Osteoblast (primary cell): ENCODE measurements around the gene SARDH. TPM values are rescaled to one million over a fixed set of nuclear protein-coding genes. Genes with fewer than 3 reads are reported as not detected.

ENCODE experiments used
- DNase-seq: peaks from one replicate; pipeline ENCODE4 v3.0.0; 2011; ENCODE audit warnings: low spot score, mixed read lengths; ENCODE audit not compliant: insufficient read length; ENCODE audit errors: missing footprints
- H2AFZ ChIP-seq: 2 replicates; pipeline ENCODE4 v1.6.0; 2011; ENCODE audit warnings: mild to moderate bottlenecking, low read length
- H3K27ac ChIP-seq: 2 replicates; pipeline ENCODE4 v1.5.1; 2011; ENCODE audit warnings: mild to moderate bottlenecking, low read depth, low read length, moderate library complexity
- H3K27me3 ChIP-seq: 2 replicates; pipeline ENCODE4 v1.6.0; 2012; ENCODE audit warnings: mild to moderate bottlenecking, control low read depth, inconsistent platforms, low read length, moderate library complexity; ENCODE audit not compliant: insufficient read depth
- H3K36me3 ChIP-seq: 2 replicates; pipeline ENCODE4 v1.5.1; 2011; ENCODE audit warnings: mild to moderate bottlenecking, low read length, control low read depth, moderate library complexity; ENCODE audit not compliant: insufficient read depth
- H3K4me1 ChIP-seq: 2 replicates; pipeline ENCODE4 v1.5.1; 2011; ENCODE audit warnings: mild to moderate bottlenecking, low read length, control low read depth, moderate library complexity; ENCODE audit not compliant: insufficient read depth
- H3K4me2 ChIP-seq: 2 replicates; pipeline ENCODE4 v1.6.0; 2011; ENCODE audit warnings: mild to moderate bottlenecking, low read length; ENCODE audit not compliant: insufficient read depth
- H3K4me3 ChIP-seq: fragments of 200-600 bp; sonication (generic); 3 replicates; pipeline ENCODE4 v1.5.1; 2012; ENCODE audit warnings: mild to moderate bottlenecking, low read length, inconsistent platforms; ENCODE audit not compliant: insufficient read depth
- H3K79me2 ChIP-seq: 2 replicates; pipeline ENCODE4 v1.6.0; 2012; ENCODE audit warnings: mild to moderate bottlenecking, low read length, control low read depth, inconsistent platforms; ENCODE audit not compliant: insufficient read depth
- H3K9me3 ChIP-seq: 2 replicates; pipeline ENCODE4 v1.5.1; 2011; ENCODE audit warnings: low read depth, low read length, control low read depth
- H4K20me1 ChIP-seq: 2 replicates; pipeline ENCODE4 v1.6.0; 2012; ENCODE audit warnings: mild to moderate bottlenecking, low read length, control low read depth; ENCODE audit not compliant: insufficient read depth
- total RNA-seq: library from RNA; depleted of rRNA; stranded (reverse); fragments of >200 nt; gene quantifications from 2 replicates; pipeline ENCODE4 v1.2.3, GENCODE V29; 2012
- TF ChIP-seq, protein P1 (sequence below): IDR thresholded peaks from 2 replicates; pipeline ENCODE4 v1.5.1; 2011; ENCODE audit warnings: mild to moderate bottlenecking, low read depth, low read length, moderate library complexity; ENCODE audit errors: extremely low read depth

The SARDH gene
- total RNA-seq, 1 donor = 5.4 TPM

DNA sequence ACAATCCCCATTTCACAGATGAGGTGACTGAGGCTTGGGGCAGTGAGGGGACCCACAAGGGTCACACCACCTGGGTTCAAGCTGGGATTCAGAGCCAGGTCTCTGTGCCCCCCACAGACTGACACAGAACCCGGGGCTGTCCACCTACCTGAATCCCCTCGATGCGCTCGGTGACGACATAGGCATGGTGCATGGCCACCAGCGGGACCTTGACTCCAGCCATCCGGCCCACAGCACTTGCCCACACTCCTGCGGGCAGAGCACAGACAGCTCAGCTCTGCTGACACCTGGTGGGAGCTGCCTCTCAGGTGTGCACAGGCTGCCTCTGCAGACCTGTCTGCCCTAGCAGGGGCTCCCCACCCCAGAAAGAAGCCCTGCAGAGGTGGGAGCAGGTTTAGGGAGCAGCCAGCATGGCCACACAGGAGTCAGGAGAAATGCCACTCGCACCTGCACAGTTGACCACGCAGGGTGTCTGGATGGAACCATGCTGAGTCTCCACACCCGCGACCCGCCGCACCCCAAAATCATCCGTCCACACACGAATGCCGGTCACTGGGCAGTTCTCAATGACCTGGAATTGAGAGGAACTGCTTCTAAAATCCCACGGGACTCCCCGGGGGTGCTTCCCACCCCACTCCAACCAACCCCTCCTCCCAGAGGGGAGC lies 8.4 kb downstream of the SARDH start:
- TF ChIP-seq, protein P1, sequence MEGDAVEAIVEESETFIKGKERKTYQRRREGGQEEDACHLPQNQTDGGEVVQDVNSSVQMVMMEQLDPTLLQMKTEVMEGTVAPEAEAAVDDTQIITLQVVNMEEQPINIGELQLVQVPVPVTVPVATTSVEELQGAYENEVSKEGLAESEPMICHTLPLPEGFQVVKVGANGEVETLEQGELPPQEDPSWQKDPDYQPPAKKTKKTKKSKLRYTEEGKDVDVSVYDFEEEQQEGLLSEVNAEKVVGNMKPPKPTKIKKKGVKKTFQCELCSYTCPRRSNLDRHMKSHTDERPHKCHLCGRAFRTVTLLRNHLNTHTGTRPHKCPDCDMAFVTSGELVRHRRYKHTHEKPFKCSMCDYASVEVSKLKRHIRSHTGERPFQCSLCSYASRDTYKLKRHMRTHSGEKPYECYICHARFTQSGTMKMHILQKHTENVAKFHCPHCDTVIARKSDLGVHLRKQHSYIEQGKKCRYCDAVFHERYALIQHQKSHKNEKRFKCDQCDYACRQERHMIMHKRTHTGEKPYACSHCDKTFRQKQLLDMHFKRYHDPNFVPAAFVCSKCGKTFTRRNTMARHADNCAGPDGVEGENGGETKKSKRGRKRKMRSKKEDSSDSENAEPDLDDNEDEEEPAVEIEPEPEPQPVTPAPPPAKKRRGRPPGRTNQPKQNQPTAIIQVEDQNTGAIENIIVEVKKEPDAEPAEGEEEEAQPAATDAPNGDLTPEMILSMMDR = no peak
- Histone ChIP-seq H3K4me3 (no peak overlapping the region), H4K20me1 (no peaks in the 10 kb centered on the region), H3K27ac (no peak overlapping the region), H2AFZ (no peak overlapping the region), H3K27me3 (peaks cover 5% of the 10 kb centered on the region), H3K36me3 (no peaks in the 10 kb centered on the region), H3K4me2 (no peak overlapping the region), H3K9me3 (no peaks in the 10 kb centered on the region), H3K4me1 (no peaks in the 10 kb centered on the region), H3K79me2 (no peaks in the 10 kb centered on the region)
- peak; percentile 58 for DNase-seq

DNA sequence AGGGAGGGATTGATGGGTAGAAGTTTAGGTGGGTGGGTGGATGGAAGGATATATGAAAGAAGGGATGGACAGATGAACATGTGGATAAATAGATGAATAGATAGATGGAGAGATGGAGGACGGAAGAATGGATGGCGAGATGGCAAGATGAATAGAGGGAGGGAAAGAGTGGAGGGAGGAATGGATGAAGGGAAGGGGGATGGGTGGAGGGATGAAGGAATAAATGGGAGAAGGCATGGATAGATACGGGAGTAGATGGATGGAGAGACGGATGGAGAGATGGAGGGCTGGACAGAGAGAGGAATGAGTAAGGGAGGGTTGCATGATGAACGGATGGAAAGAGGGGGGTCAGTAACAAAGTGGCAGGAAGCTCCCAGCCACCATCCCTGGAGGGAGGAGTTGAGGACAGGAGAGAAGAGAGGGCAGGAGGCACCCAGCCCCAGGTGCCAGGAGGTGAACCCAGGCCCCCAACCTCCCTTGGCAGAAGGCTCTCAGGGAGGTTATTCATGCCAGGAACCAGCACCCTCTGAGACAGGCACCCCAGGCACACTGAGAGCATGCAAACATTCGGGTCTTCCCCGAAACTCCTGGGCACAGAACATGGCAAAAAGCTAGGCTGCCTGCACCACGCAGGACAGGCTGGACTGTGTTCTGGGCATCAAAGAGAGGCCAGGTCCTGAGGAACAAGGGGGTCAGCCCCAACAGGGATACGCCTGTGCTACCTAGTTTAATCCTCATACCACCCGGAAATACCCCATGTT lies 9.1 kb downstream of the SARDH start:
- Histone ChIP-seq H4K20me1 (no peaks in the 10 kb centered on the region), H3K27me3 (peaks cover 5% of the 10 kb centered on the region), H3K9me3 (no peaks in the 10 kb centered on the region), H3K4me1 (no peaks in the 10 kb centered on the region), H3K27ac (no peak overlapping the region), H3K36me3 (no peaks in the 10 kb centered on the region), H3K79me2 (no peaks in the 10 kb centered on the region), H3K4me2 (no peak overlapping the region), H2AFZ (no peak overlapping the region), H3K4me3 (no peak overlapping the region)
- DNase-seq = peak; percentile 41
- TF ChIP-seq, protein P1 = no peak

DNA sequence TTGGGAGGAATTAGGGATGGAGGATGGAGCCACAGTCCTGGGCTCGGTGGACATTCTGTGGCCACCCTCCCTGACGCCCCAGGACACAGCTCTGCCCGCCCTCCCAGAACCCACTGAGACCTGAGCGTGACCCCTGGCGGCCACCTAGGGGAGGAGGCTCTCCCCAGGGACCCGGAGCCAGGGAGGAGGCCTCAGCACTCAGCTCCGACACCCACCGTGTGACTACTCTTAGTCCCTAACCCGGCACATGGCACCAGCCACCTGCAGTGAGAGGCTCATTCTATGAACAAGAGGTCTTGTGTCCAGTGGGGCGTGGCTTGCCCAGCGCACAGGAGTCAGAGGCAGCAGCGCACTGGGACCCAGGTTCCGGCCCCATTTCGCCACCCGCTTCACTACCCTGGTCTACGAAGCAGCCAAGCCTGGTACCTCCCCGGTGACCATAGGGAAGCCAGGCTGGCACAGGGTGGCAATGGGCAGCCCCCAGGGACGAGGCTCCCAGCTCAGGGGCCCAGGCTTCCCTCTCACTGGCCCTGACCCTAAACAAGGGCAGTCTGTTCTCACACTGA lies 10.2 kb downstream of the SARDH start:
- peaks cover 5% of the 10 kb centered on the region for H3K27me3 ChIP-seq
- H3K79me2 ChIP-seq = no peaks in the 10 kb centered on the region
- no peak overlapping the region for H2AFZ ChIP-seq
- DNase-seq = peak; percentile 53
- no peak overlapping the region for H3K27ac ChIP-seq
- H3K4me2 ChIP-seq = no peak overlapping the region
- H4K20me1 ChIP-seq = no peaks in the 10 kb centered on the region
- H3K36me3 ChIP-seq = no peaks in the 10 kb centered on the region
- H3K9me3 ChIP-seq = no peaks in the 10 kb centered on the region
- no peaks in the 10 kb centered on the region for H3K4me1 ChIP-seq
- TF ChIP-seq, protein P1 = no peak
- no peak overlapping the region for H3K4me3 ChIP-seq

DNA sequence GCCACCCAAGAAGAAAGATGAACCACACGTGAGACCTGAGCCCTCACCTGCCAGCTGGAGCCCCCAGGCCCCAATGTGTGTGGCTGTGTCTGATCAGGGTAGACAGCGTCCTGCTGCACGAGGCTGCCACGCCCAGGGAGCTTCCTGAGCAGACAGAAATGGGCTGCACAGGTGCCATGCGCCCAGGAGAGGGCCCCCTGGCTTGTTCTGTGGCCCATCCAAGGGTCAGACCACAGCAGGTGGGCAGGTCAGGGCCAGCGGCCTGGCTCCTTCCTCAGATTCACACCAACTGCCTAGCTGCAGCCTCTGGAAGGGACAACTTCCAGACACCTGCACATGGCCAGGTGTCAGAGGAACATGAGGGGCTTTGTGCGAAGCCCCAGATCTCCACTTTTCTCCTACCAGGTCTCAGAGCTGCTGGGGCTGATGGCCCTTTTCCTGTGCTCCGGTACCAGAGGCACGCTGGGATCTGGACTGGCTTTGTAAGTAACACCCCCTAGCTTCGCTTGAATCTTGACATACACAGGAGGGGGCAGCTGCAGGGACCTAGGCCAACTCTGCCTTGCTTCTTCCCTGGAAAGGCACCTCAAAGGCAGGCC lies 10.8 kb downstream of the SARDH start:
- H3K79me2 ChIP-seq = no peaks in the 10 kb centered on the region
- TF ChIP-seq, protein P1 = no peak

More for the DNA sequence above, 10.8 kb downstream of the SARDH start:
- DNase-seq = peak; percentile 58
- Histone ChIP-seq H3K27ac (no peak overlapping the region), H3K27me3 (peaks cover 5% of the 10 kb centered on the region), H2AFZ (no peak overlapping the region), H3K4me1 (no peaks in the 10 kb centered on the region), H4K20me1 (no peaks in the 10 kb centered on the region), H3K36me3 (no peaks in the 10 kb centered on the region), H3K4me2 (no peak overlapping the region), H3K4me3 (no peak overlapping the region), H3K9me3 (no peaks in the 10 kb centered on the region)
